GM23248 (cell line): ENCODE data around the gene KBTBD13. TPM values are rescaled to one million over a fixed set of nuclear protein-coding genes. Genes with fewer than 3 reads are reported as not detected.

Experiments
- DNase-seq: peaks from one replicate; pipeline ENCODE4 v3.0.0-alpha.2; 2015
- H2AFZ ChIP-seq: fragments of 200-600 bp; sonication (generic); 2 replicates; pipeline ENCODE4 v1.6.1; 2016; ENCODE audit warnings: antibody characterized with exemption
- H3F3A ChIP-seq: fragments of 200-600 bp; sonication (generic); 2 replicates; pipeline ENCODE4 v1.6.1; 2016; ENCODE audit warnings: mild to moderate bottlenecking, antibody characterized with exemption, mixed run types; ENCODE audit not compliant: insufficient read depth
- H3K27ac ChIP-seq: fragments of 200-600 bp; sonication (generic); 2 replicates; pipeline ENCODE4 v1.5.1; 2016; ENCODE audit warnings: mild to moderate bottlenecking
- H3K27me3 ChIP-seq: fragments of 200-600 bp; sonication (generic); replicated peaks from 2 replicates; pipeline ENCODE4 v1.6.1; 2016; ENCODE audit warnings: mild to moderate bottlenecking; ENCODE audit not compliant: insufficient read depth
- H3K36me3 ChIP-seq: fragments of 200-600 bp; sonication (generic); 2 replicates; pipeline ENCODE4 v1.6.1; 2016; ENCODE audit warnings: low read depth, mild to moderate bottlenecking
- H3K4me1 ChIP-seq: fragments of 200-600 bp; sonication (generic); 2 replicates; pipeline ENCODE4 v1.6.1; 2016; ENCODE audit warnings: mild to moderate bottlenecking; ENCODE audit not compliant: insufficient read depth
- H3K4me2 ChIP-seq: fragments of 200-600 bp; sonication (generic); one replicate; pipeline ENCODE4 v1.6.1; 2016; ENCODE audit warnings: mild to moderate bottlenecking; ENCODE audit not compliant: unreplicated experiment
- H3K4me3 ChIP-seq: fragments of 200-600 bp; sonication (generic); 2 replicates; pipeline ENCODE4 v1.5.1; 2016; ENCODE audit warnings: mild to moderate bottlenecking
- H3K79me2 ChIP-seq: fragments of 200-600 bp; sonication (generic); 2 replicates; pipeline ENCODE4 v1.6.1; 2016; ENCODE audit warnings: mild to moderate bottlenecking; ENCODE audit not compliant: insufficient read depth
- H3K9ac ChIP-seq: fragments of 200-600 bp; sonication (generic); 2 replicates; pipeline ENCODE4 v1.6.1; 2016; ENCODE audit warnings: mild to moderate bottlenecking
- H3K9me2 ChIP-seq: fragments of 200-600 bp; sonication (generic); 2 replicates; pipeline ENCODE4 v1.6.1; 2016; ENCODE audit warnings: mixed run types, mild to moderate bottlenecking, moderate library complexity; ENCODE audit not compliant: insufficient read depth
- H3K9me3 ChIP-seq: fragments of 200-600 bp; sonication (generic); one replicate; pipeline ENCODE4 v1.6.1; 2017; ENCODE audit warnings: low read depth
- H4K20me1 ChIP-seq: fragments of 200-600 bp; sonication (generic); 2 replicates; pipeline ENCODE4 v1.6.0; 2016; ENCODE audit not compliant: insufficient read depth
- EZH2 ChIP-seq: fragments of 200-600 bp; sonication (generic); IDR thresholded peaks from 2 replicates; pipeline ENCODE4 v1.6.1; 2018; ENCODE audit warnings: antibody characterized with exemption, mild to moderate bottlenecking; ENCODE audit not compliant: insufficient read depth, poor library complexity, severe bottlenecking
- EZH2phosphoT487 ChIP-seq: fragments of 200-600 bp; sonication (generic); IDR thresholded peaks from 2 replicates; pipeline ENCODE4 v1.6.1; 2018; ENCODE audit warnings: antibody characterized with exemption, moderate library complexity, mild to moderate bottlenecking, low read depth; ENCODE audit not compliant: insufficient read depth
- WGBS, 2 experiments: methylation state at CpG; one replicate each; pipeline ENCODE4 v1.1.6; 2015 to 2017; ENCODE audit warnings: low lambda C conversion rate in 2 of 2, low coverage in 1 of 2; ENCODE audit errors: missing lambda C conversion rate in 2 of 2; 5-methylcytosine and 5-hydroxymethylcytosine counted together
- in situ Hi-C: fragments of 300-500 bp; cut with MboI; formaldehyde crosslinking; loops from 2 replicates; pipeline ENCODE4 v1.15.0; 2020
- polyA plus RNA-seq: library from polyadenylated mRNA; unstranded; fragments of >200 nt; fragmentation: Nextera tagmentation; extraction: Ambion mirVana; gene quantifications from 2 replicates; pipeline ENCODE4 v1.2.1, GENCODE V29; 2016
- total RNA-seq: library from RNA; depleted of rRNA; stranded (reverse); fragments of >200 nt; shearing (Covaris generic); gene quantifications from 2 replicates; pipeline ENCODE4 v1.2.3, GENCODE V29; 2014

The KBTBD13 gene
- total and polyA plus RNA-seq, 2 experiments from 2014 or later: not detected

DNA sequence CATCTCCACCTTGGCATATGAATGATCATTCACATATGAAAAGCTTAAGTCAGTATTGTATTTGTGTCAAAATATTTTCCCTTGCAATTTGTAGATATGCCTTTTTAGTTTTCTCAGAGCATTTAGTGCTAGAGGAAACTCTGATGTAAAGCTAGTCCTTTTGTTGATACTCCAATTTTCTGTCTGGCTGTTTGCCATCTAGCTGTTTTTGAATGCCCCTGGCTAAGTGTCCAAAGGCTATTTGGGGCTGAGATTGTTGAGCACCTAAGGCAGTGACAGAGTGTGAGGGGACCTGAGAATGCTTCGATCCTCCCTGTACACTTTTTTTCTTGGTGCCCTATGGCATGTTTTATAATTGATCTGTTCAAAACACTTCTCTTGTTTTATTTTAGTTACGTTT lies 28.3 kb upstream of the KBTBD13 start:
- no peaks in the 10 kb centered on the region for H3K9me3 ChIP-seq
- H2AFZ ChIP-seq: no peak overlapping the region
- WGBS, 2 experiments: 67 to 71% methylated on average over 2 of the region's 2 CpGs
- no peaks in the 10 kb centered on the region for H4K20me1 ChIP-seq
- H3K9ac ChIP-seq: no peak overlapping the region
- peaks cover 15% of the 10 kb centered on the region; the same call in 1 of the 2 replicates for H3F3A ChIP-seq
- H3K4me1 ChIP-seq: peaks cover 22% of the 10 kb centered on the region
- no peaks in the 10 kb centered on the region for H3K36me3 ChIP-seq
- no peak overlapping the region for H3K4me2 ChIP-seq
- no peak overlapping the region for H3K4me3 ChIP-seq
- no peak for DNase-seq
- TF ChIP-seq EZH2 (no peak), EZH2phosphoT487 (no peak)
- in situ Hi-C loops: no loop called here
- no peak overlapping the region for H3K27ac ChIP-seq
- H3K27me3 ChIP-seq: no peaks in the 10 kb centered on the region
- no peaks in the 10 kb centered on the region for H3K9me2 ChIP-seq
- no peaks in the 10 kb centered on the region for H3K79me2 ChIP-seq

DNA sequence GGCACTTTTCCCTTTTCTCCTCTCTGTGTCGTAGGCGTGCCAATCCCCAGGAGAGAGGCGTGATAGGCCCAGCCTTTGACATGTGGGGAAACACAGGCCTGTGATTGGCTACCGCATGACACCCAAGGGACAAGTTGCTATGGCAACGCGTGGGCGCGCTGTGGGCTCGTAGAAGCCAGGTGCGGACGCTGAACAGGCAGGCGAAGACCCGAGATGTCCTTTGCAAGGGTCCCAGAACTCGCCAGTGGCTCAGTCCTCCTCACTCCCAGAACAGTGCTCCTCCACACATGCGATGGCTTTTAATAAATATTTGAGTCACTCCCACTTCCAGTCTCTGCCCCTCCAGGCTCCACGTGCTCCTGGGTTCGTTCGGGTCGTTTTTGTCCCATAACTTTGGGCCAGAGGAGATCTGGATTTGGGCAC lies 27.1 kb upstream of the KBTBD13 start:
- Histone ChIP-seq H3K9me2 (no peaks in the 10 kb centered on the region), H3K79me2 (no peaks in the 10 kb centered on the region), H3K4me3 (peak overlapping the region; percentile 61), H2AFZ (peak overlapping the region; percentile 57), H4K20me1 (no peaks in the 10 kb centered on the region), H3K27me3 (no peaks in the 10 kb centered on the region), H3K4me1 (peaks cover 11% of the 10 kb centered on the region; the same call in 1 of the 2 replicates), H3K27ac (no peak overlapping the region), H3K36me3 (no peaks in the 10 kb centered on the region), H3F3A (peaks cover 5% of the 10 kb centered on the region; the same call in 1 of the 2 replicates), H3K4me2 (peak overlapping the region; percentile 43), H3K9me3 (no peaks in the 10 kb centered on the region), H3K9ac (no peak overlapping the region)
- in situ Hi-C loops: no loop called here
- TF ChIP-seq EZH2: no peak
- no peak for TF ChIP-seq EZH2phosphoT487
- WGBS, 2 experiments: 11 to 12% methylated on average over 19 of the region's 19 CpGs
- peak; percentile 93 for DNase-seq

DNA sequence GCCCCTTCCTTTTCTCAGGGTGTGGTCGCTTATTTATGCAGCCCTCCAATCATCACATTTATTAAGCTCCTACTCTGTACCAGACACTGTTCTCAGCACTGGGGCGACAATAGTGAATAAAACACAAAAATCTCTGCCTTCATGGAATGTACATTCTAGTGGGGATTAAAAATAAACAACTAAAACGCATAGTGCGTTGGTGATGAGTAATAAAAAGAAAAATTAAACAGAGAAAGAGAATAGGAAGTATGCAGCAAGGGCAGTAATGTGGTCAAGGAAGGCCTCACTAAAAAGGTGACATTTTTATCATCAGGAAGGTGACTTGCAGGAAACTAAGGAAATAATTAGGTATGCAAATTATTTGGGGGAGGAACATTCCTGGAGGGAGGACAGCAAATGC lies 26.3 kb upstream of the KBTBD13 start:
- no peak overlapping the region for H3K27ac ChIP-seq
- WGBS, 2 experiments: 67 to 83% methylated on average over 4 of the region's 4 CpGs
- no peaks in the 10 kb centered on the region for H3K79me2 ChIP-seq
- no peak overlapping the region for H3K4me2 ChIP-seq
- H2AFZ ChIP-seq: no peak overlapping the region
- H3K27me3 ChIP-seq: no peaks in the 10 kb centered on the region
- H3K4me3 ChIP-seq: no peak overlapping the region
- no peaks in the 10 kb centered on the region for H4K20me1 ChIP-seq
- H3K4me1 ChIP-seq: peaks cover 4% of the 10 kb centered on the region; the same call in 1 of the 2 replicates
- no peaks in the 10 kb centered on the region for H3K9me3 ChIP-seq
- no peaks in the 10 kb centered on the region for H3K36me3 ChIP-seq
- no peaks in the 10 kb centered on the region for H3K9me2 ChIP-seq
- H3K9ac ChIP-seq: no peak overlapping the region
- no peaks in the 10 kb centered on the region for H3F3A ChIP-seq
- in situ Hi-C loops: no loop called here
- TF ChIP-seq EZH2: no peak
- no peak for TF ChIP-seq EZH2phosphoT487
- no peak for DNase-seq

DNA sequence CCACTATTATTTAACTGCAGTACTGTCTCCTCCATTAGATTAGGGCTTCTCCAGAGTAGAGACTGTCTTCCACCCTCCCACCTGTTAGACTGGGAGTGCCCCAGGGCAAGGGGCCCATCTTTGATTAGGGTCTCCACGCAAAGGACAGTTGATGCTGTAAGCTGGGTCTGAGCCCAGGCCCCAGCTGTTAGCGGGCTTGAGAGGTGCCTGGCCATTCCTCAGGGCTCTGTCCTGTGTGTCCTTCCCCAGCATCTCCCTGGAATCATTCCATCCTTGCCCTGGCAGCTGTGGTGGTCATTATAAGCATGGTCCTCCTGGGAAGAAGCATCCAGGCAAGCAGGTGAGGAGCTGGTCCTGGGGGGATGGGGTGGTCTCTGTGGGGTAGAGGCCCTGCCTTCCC lies 25.3 kb upstream of the KBTBD13 start:
- Histone ChIP-seq H3K4me3 (no peak overlapping the region), H3K79me2 (no peaks in the 10 kb centered on the region), H2AFZ (no peak overlapping the region), H3K36me3 (no peaks in the 10 kb centered on the region), H3K27ac (no peak overlapping the region), H3K4me1 (peaks cover 4% of the 10 kb centered on the region; the same call in 1 of the 2 replicates), H3K27me3 (no peaks in the 10 kb centered on the region), H3K9me2 (no peaks in the 10 kb centered on the region), H3K9me3 (no peaks in the 10 kb centered on the region), H3K9ac (no peak overlapping the region), H4K20me1 (no peaks in the 10 kb centered on the region), H3F3A (no peaks in the 10 kb centered on the region; the same call in 1 of the 2 replicates), H3K4me2 (no peak overlapping the region)
- in situ Hi-C loops: no loop called here
- 83 to 92% methylated on average over 2 of the region's 2 CpGs for WGBS, 2 experiments
- DNase-seq: no peak
- no peak for TF ChIP-seq EZH2phosphoT487
- no peak for TF ChIP-seq EZH2

DNA sequence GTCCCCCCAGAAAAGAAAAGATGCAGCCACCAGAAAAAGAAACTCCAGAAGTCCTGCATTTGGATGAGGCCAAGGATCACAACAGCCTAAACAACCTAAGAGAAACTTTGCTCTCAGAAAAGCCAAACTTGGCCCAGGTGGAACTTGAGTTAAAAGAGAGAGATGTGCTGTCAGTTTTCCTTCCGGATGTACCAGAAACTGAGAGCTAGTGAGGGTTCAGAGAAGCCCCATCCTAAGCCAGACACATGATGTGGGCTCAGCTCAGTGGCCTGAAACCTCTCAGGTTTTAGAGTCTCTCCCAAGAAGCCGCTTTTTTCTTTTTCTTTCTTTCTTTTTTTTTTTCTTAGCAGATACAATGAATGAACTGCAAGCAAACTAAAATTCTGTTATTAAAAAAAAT lies 23.6 kb upstream of the KBTBD13 start:
- Histone ChIP-seq H3F3A (no peaks in the 10 kb centered on the region; the same call in none of the 2 replicates), H3K4me2 (no peak overlapping the region), H3K9ac (no peak overlapping the region), H3K4me1 (peaks cover 4% of the 10 kb centered on the region; the same call in 1 of the 2 replicates), H3K79me2 (no peaks in the 10 kb centered on the region), H3K27ac (no peak overlapping the region), H3K9me3 (no peaks in the 10 kb centered on the region), H2AFZ (no peak overlapping the region), H4K20me1 (no peaks in the 10 kb centered on the region), H3K36me3 (no peaks in the 10 kb centered on the region), H3K27me3 (no peaks in the 10 kb centered on the region), H3K4me3 (no peak overlapping the region), H3K9me2 (no peaks in the 10 kb centered on the region)
- WGBS, 2 experiments: 70 to 87% methylated on average over 2 of the region's 2 CpGs
- no peak for TF ChIP-seq EZH2phosphoT487
- TF ChIP-seq EZH2: no peak
- no peak for DNase-seq
- in situ Hi-C loops: no loop called here
